Muscle layer of colon (tissue), 2 donors: ENCODE data around the gene NRM.
A peak's percentile ranks its signal among the peaks of the same experiment; 100 is the strongest.

Source experiments
- H3K27ac ChIP-seq: one replicate; pipeline ENCODE4 v1.7.0; 2013; ENCODE audit warnings: low read depth, mild to moderate bottlenecking, low read length, moderate library complexity
- H3K27me3 ChIP-seq, 2 donors: one replicate each; pipeline ENCODE4 v1.7.0; 2013; ENCODE audit warnings: low read length in 2 of 2, mild to moderate bottlenecking in 2 of 2; ENCODE audit not compliant: insufficient read depth in 2 of 2, control insufficient read depth in 1 of 2
- H3K36me3 ChIP-seq: one replicate; pipeline ENCODE4 v1.7.0; 2013; ENCODE audit warnings: mild to moderate bottlenecking, low read length; ENCODE audit not compliant: insufficient read depth
- H3K4me1 ChIP-seq: one replicate; pipeline ENCODE4 v1.7.0; 2013; ENCODE audit warnings: mild to moderate bottlenecking, low read length; ENCODE audit not compliant: insufficient read depth
- H3K4me3 ChIP-seq, 2 donors: one replicate each; pipeline ENCODE4 v1.7.0; 2013; ENCODE audit warnings: low read length in 2 of 2, low read depth in 1 of 2, mild to moderate bottlenecking in 1 of 2, moderate library complexity in 1 of 2
- H3K9ac ChIP-seq: one replicate; pipeline ENCODE4 v1.7.0; 2013; ENCODE audit warnings: low read length
- H3K9me3 ChIP-seq: one replicate; pipeline ENCODE4 v1.7.0; 2013; ENCODE audit warnings: mild to moderate bottlenecking, low read length
- donor health status: abdominal sarcoma.
- donor health status: Adenocarcinoma of cecum.

The NRM gene

DNA sequence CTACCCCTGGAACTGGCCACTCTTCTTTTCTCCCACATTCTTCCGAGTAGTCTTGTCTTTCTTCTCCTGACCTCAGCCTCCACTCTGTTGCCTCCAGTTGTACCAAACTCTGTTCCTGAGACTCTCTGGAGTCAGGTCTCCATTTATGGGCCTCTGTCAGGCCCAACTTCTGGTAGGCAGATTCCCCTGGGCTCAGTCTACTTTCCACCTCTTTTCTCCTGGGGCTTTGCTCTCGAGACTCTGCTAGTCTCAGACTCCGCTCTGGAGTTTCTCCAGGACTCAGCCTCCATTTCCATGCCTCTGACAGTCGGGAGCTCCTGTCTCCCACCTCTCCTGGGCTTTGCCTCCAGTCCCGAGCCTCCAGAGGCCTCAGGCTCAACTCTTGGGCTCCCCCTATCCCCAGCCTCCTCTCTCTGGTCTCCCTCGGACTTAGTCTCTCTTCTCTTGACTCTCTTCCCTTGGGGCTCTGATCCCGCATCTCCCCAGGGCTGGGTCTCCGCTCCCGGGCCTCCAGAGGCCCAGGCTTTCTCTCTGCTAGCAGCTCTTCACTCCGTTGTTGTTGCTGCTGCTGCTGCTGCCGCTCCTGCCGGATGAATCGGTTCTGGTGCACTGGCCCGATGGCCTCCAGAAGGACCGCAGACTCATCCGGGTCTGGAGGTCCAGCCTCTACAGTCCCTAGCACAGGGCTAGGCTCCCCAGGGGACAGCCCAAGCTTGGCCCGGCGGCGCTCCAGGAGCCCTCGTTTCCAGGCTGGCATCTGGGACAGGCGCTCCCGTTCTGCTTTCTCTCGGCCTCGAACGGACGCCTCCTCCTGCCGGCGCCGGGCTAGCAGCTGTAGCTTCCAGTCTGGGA lies 5.4 kb downstream of the NRM start:
- Histone ChIP-seq H3K27ac (peak overlapping the region; percentile 100), H3K27me3 (no peaks in the 10 kb centered on the region), H3K4me1 (peaks cover 59% of the 10 kb centered on the region), H3K4me3 (peak overlapping the region; percentile 88 to 99), H3K9me3 (no peaks in the 10 kb centered on the region), H3K9ac (peak overlapping the region; percentile 98), H3K36me3 (peaks cover 4% of the 10 kb centered on the region)

DNA sequence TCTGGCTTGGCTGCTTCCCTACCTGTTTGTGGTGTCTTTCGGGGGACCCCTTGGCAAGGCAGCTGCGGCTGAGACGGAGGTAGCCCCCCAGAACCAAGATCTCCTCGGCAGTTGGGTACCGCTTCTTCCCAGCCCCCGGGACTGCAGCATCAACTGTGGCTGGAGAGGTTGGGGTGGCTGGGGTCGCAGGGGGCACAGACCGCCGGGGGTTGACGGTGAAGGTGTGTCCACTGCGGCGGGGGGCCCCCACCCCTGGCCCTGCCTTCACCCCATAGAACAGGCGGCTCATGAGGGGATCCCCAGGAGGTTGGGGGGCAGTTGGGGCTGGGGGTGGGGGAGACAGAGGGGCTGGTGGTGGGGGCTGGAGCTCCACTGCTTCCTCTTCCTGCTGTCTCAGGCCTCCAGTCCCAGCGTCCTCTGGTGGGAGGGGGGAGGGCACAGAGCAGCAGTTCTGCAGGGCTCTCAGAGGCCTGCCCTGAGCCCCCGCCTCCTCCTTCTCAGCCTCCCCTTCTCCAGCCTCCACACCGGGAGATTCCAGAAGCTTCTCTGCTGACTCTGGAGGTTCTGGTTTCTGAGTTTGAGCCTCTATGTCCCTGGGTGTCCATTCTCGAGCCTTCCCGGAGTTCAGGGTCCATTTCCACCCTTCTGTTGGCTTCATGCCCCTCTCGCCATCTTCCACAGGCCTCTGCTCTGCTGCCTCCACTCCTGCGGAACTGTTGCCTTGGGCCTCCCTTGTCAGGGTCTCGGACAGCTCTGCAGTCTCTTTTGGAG lies 6.2 kb downstream of the NRM start:
- Histone ChIP-seq H3K27me3 (no peaks in the 10 kb centered on the region), H3K9ac (peak overlapping the region; percentile 98), H3K4me3 (peak overlapping the region; percentile 88 to 99), H3K9me3 (no peaks in the 10 kb centered on the region), H3K4me1 (peaks cover 60% of the 10 kb centered on the region), H3K27ac (peak overlapping the region; percentile 100), H3K36me3 (peaks cover 12% of the 10 kb centered on the region)

DNA sequence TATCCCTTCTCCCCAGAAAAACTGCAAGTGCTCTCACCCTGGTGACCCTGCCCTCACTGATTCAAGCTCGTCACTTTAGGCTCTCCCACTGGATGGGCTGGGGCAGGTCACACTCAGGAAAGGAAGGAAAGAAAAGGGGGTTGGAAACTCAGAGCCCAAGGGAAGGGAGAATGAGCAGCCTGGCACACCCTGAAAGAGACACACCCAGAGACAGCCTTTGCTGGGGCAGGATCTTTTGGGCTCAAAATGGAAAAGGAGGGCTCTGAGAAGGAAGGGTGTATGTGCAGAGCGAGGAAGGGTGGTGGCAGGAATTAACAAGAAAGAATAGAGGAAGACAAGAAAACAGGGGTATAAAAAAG lies 6.8 kb downstream of the NRM start:
- Histone ChIP-seq H3K36me3 (peaks cover 14% of the 10 kb centered on the region), H3K9ac (peak overlapping the region; percentile 98), H3K4me1 (peaks cover 57% of the 10 kb centered on the region)

DNA sequence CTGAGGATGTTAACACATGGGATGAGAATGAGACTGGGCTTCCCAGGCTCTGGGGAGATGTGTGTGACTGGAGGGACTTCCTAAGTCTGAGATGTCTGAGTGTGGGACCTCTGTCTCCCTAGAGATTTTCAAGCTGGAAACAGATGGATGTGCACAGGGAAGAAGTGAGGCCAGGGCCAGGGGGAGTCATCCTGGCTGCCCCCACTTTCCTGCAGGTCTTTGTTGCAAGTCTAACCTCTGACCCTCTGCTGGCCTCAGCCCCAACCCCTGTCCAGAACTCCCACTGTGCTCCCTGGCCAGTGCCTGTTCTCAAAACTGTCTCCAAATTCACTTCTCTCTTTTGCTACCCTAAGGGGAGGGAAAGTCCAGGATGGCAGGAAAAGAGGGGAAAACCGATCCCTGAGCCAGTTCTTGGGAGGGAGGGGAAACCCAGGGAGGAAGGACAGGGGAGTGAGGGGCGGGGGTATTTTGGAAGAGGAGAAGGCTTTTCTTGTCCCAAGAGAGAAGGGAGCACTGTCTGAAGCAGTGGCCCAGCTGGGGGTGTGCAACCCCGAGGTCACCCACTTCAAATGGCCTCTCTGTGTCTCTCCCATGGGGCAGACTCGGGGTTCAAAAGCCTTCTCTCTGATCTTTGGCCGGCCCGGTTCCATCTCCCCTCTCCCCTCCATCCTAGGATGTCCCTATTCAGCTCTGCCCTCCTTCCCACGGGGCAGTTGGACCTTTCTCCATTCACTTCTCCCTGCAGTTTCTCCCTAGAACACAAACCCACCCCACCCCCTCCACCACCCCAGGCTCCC lies 7.4 kb downstream of the NRM start:
- Histone ChIP-seq H3K36me3 (peaks cover 20% of the 10 kb centered on the region), H3K9me3 (no peaks in the 10 kb centered on the region)

More for the DNA sequence above, 6.8 kb downstream of the NRM start:
- Histone ChIP-seq H3K27me3 (no peaks in the 10 kb centered on the region), H3K9me3 (no peaks in the 10 kb centered on the region), H3K4me3 (peak overlapping the region; percentile 88 to 99), H3K27ac (peak overlapping the region; percentile 100)

DNA sequence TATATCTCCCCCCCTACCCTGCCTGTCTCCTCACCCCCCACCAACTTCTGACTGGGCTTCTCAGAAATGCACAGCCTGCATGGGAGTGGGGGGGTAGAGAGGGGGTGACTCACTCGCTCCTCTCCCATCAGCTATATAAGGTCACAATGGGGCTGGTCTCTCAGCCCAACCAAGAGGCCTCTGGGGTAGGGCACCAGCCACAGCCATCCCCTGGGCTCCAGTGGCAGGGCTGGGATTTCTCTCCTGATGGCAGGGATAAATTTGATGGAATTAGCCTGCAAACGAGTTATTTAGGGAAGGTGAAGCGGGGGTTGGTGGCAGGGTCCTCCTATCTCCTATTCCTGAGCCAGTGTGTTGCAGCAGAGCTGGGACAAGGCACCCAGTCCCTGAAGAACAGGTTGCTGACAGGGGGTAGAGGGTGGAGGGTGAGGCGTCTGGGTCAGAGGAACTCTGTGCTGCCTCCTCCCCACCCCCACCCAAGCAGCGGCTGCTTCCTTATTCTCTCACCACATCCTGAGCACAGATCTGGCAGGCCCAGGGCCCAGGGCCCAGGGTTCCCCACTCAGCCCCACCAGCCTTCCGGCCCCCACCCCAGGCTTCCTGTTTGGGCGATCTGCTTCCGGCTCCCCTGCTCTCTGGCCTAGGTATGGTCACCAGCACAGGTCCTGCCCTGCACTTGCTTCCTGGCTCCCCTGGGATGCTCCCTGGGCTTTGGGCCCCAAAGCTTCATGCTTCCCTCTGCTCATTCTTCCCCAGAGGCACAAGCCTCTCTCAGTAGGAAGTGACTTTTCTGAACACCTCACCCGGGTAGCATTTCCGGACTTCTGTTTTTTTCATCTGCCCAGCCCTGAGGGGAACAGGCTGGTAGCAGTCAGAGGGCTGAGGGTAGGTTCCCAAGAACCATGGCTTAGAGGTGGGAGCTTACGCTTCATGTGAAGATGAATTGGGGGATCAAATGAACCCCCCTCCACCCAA lies 8.4 kb downstream of the NRM start:
- no peaks in the 10 kb centered on the region for H3K27me3 ChIP-seq
- peak overlapping the region; percentile 98 for H3K9ac ChIP-seq
- H3K4me3 ChIP-seq: peak overlapping the region; percentile 88 to 99
- peaks cover 27% of the 10 kb centered on the region for H3K36me3 ChIP-seq
- peaks cover 44% of the 10 kb centered on the region for H3K4me1 ChIP-seq
- H3K9me3 ChIP-seq: no peaks in the 10 kb centered on the region
- peak overlapping the region; percentile 100 for H3K27ac ChIP-seq

More for the DNA sequence above, 7.4 kb downstream of the NRM start:
- peak overlapping the region; percentile 100 for H3K27ac ChIP-seq
- peak overlapping the region; percentile 98 for H3K9ac ChIP-seq
- H3K27me3 ChIP-seq: no peaks in the 10 kb centered on the region
- H3K4me1 ChIP-seq: peaks cover 51% of the 10 kb centered on the region
- H3K4me3 ChIP-seq: peak overlapping the region; percentile 88 to 99

DNA sequence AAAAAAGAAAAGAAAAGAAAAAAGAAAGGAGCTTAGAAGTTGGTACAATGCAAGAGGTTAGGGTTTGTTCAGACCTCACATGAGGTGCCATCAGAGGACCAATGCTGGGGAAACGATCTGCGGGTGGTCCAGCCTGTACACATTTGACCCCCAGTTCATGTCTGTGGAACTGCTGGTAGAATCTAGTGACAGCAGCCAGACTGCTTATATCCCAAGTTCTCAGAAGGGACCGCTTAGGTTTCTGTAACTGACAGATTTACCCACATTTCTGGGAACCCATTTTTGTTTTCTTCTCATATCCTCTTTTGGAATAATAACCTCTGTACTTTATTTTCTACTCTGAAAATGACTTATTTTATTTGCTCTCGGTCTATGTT lies 9.0 kb downstream of the NRM start:
- Histone ChIP-seq H3K9ac (peak overlapping the region; percentile 98), H3K27ac (peak overlapping the region; percentile 100), H3K36me3 (peaks cover 34% of the 10 kb centered on the region), H3K4me1 (peaks cover 44% of the 10 kb centered on the region), H3K27me3 (no peaks in the 10 kb centered on the region), H3K9me3 (no peaks in the 10 kb centered on the region), H3K4me3 (peak overlapping the region; percentile 35 to 99)

DNA sequence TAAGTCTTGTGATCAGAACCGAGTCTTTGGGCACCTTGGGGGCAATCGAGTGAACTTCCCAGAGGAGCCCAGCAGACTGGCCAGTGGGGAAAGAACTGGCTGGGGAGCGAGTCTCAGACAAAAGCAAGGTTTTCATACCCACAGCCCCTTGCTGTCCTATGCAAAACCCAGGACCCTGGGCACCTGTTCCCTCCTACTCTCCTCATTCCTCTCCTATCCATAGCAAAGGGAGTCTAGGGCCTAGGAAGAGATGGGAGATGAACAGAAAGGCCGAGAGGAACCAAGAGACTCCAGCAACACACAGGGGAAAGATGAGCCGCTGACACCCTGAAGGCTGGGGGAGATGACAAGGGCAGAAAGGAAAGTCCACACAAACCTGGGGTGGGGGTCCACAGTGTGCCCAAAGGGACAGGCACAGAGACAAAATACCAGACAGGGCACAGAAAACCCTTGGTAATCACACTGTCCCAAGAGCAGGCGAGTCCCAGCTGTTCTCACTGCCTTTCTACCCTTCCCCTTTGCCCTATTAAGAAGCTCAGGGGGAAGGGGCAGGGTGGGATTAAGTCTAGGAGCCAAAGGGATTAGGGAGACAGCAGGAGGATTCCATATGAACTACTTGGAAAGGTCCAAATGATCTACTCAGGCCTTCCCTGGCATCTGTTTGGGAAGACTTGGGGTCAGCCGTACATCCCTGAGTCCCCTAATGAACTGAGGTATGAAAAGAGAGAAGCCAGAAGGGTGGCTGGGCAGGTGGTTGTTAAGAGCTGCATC lies 10.8 kb downstream of the NRM start:
- Histone ChIP-seq H3K27me3 (no peaks in the 10 kb centered on the region), H3K4me1 (peaks cover 44% of the 10 kb centered on the region), H3K9me3 (no peaks in the 10 kb centered on the region), H3K9ac (peak overlapping the region; percentile 57), H3K36me3 (peaks cover 45% of the 10 kb centered on the region), H3K4me3 (peak overlapping the region in 1 of 2 donors; percentile 43), H3K27ac (peak overlapping the region; percentile 100)

DNA sequence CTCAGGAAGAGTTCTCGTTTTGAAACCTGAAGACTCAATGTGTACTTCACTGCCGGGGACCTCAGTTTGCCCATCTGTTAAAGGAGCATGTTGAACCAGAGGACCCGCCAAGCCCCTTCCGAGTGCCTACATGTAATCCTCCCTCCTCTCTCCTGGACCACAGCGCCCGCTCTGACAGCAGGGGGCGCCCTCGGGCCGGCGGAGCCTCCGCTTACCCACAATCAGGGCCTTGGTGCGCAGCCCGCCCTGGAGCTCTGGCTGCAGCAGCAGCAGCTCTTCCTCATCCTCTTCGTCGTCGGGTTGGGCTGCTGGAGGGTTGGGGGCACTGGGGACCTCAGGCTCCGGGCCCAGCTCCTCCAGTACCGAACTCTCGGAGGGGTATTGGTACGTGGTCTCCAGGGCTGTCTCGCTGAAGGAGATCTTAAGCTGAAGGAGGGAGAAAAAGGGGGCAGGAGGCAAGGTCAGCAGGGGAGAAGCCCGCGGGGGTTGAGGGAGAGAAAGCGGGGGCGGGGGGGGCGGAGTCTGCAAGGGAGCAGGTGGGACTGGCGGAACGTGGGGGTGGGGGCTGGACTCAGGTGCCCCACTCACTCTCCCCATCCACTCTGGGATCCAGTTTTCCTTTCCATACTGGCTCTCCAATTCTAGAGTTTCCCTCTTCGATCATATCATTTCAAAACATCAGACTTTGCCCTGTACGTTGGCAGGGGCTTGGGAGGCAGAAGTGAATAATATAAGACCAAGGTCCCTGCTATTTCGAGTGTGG lies 11.6 kb downstream of the NRM start:
- Histone ChIP-seq H3K27ac (peak overlapping the region; percentile 100), H3K9me3 (no peaks in the 10 kb centered on the region), H3K36me3 (peaks cover 45% of the 10 kb centered on the region), H3K4me3 (peak overlapping the region in 1 of 2 donors; percentile 43), H3K27me3 (no peaks in the 10 kb centered on the region), H3K4me1 (peaks cover 44% of the 10 kb centered on the region), H3K9ac (peak overlapping the region; percentile 57)

DNA sequence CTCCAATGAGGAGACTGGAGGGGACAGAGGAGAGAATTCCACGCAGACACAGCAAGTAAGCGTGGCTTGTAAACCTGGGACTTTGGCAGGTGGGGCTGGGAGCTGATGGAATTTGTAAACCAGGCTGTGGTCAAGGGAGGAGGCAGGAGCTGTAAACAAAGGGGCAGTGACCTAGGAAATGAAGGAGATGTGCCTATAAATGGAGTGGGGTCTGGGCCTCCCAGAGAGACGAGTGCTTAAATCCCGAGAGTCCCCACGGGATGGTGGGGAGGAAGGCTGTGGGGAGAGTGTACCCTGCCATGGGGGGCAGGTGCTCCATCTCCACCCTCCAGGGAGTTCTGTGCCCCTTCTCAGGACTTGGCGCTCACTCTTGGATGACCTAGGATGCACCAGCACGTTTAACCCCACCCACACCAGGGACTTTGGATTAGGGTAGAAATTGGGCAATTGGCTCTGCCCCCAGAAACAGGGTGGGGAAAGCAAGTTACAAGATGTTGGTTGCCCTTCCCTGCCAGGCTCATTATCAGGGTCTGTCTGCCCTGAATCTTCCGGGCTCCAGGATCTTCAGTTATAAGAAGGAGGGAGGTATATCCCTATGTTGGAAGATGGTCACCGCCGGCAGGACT lies 14.0 kb downstream of the NRM start:
- peaks cover 29% of the 10 kb centered on the region for H3K4me1 ChIP-seq
- no peak overlapping the region for H3K27ac ChIP-seq
- H3K36me3 ChIP-seq: peaks cover 42% of the 10 kb centered on the region
- no peak overlapping the region for H3K4me3 ChIP-seq
- H3K9me3 ChIP-seq: no peaks in the 10 kb centered on the region
- H3K9ac ChIP-seq: no peak overlapping the region
- H3K27me3 ChIP-seq: no peaks in the 10 kb centered on the region
